Gastrocnemius medialis (tissue), 4 donors: ENCODE results near the gene EHD4. TPM values are rescaled to one million over a fixed set of nuclear protein-coding genes. Genes with fewer than 3 reads are reported as not detected.
A peak's percentile ranks its signal among the peaks of the same experiment; 100 is the strongest.

Experiments
- ATAC-seq, 2 donors: fragments of 150-250 bp; one replicate each; pipeline ENCODE4 v1.9.1; 2016
- DNase-seq, 2 donors: peaks; one replicate each; pipeline ENCODE4 v3.0.0-alpha.2; 2019
- H3K27ac ChIP-seq, 4 donors: fragments of 200-600 bp; sonication (generic); 1 replicate in 1 of 4; 2 replicates in 3 of 4; pipeline ENCODE4 v1.5.1; 2016 to 2018; ENCODE audit warnings: mild to moderate bottlenecking in 2 of 4, moderate library complexity in 1 of 4
- H3K27me3 ChIP-seq, 3 donors: fragments of 200-600 bp; sonication (generic) in 2 of 3; 1 replicate in 1 of 3; 2 replicates in 2 of 3; pipeline versions ENCODE4 v1.5.1 to v1.6.0; 2016 to 2019; ENCODE audit warnings: mild to moderate bottlenecking in 1 of 3, moderate library complexity in 1 of 3
- H3K36me3 ChIP-seq, 2 donors: fragments of 200-600 bp; sonication (generic) in 1 of 2; one replicate each; pipeline ENCODE4 v1.5.1; 2017 to 2018
- H3K4me1 ChIP-seq, 2 donors: fragments of 200-600 bp; sonication (generic) in 1 of 2; one replicate each; pipeline ENCODE4 v1.5.1; 2016 to 2017; ENCODE audit warnings: mild to moderate bottlenecking in 2 of 2
- H3K4me3 ChIP-seq, 4 donors: fragments of 200-600 bp; sonication (generic) in 3 of 4; 1 replicate in 1 of 4; 2 replicates in 3 of 4; pipeline ENCODE4 v1.5.1; 2016 to 2019; ENCODE audit warnings: mild to moderate bottlenecking in 2 of 4
- H3K9me3 ChIP-seq, 3 donors: fragments of 200-600 bp; sonication (generic) in 2 of 3; 1 replicate in 1 of 3; 2 replicates in 2 of 3; pipeline ENCODE4 v1.5.1; 2016 to 2019
- POLR2A ChIP-seq, 2 donors: fragments of 450-650 bp; IDR thresholded peaks; one replicate each; pipeline ENCODE4 v1.6.1; 2017; ENCODE audit warnings: antibody characterized with exemption in 2 of 2, mild to moderate bottlenecking in 2 of 2, moderate library complexity in 2 of 2
- in situ Hi-C, 4 donors: fragments of 200-750 bp; cut with MboI; loops; one replicate each; pipeline versions ENCODE4 v1.15.0 to v1.8.0; 2017; ENCODE audit warnings: low sequenced_read_pairs in 4 of 4
- intact Hi-C: fragments of 100-400 bp; cut with DNase I; formaldehyde crosslinking; loops from one replicate; pipeline ENCODE4 v1.15.1; 2023; ENCODE audit warnings: low total_unique reads
- total RNA-seq, 4 donors: library from RNA; depleted of rRNA; stranded (reverse); fragments of >200 nt; gene quantifications; one replicate each; pipeline versions ENCODE4 v1.1.0 to v1.2.3, GENCODE V29; 2016
- TF ChIP-seq, protein P1 (sequence below), 5 experiments: fragments of 450-650 bp in 3 of 5; fragments of 200-600 bp in 2 of 5; sonication (generic) in 2 of 5; IDR thresholded peaks in 4 of 5; conservative IDR thresholded peaks in 1 of 5; 1 replicate in 4 of 5; 2 replicates in 1 of 5; pipeline ENCODE4 v1.5.1; 2016 to 2019; ENCODE audit warnings: antibody characterized with exemption in 5 of 5, mild to moderate bottlenecking in 3 of 5, moderate library complexity in 3 of 5

Gene EHD4
- total RNA-seq, 4 donors from 2014 or later: 3.8 to 7.1 (median 4.3) TPM

DNA sequence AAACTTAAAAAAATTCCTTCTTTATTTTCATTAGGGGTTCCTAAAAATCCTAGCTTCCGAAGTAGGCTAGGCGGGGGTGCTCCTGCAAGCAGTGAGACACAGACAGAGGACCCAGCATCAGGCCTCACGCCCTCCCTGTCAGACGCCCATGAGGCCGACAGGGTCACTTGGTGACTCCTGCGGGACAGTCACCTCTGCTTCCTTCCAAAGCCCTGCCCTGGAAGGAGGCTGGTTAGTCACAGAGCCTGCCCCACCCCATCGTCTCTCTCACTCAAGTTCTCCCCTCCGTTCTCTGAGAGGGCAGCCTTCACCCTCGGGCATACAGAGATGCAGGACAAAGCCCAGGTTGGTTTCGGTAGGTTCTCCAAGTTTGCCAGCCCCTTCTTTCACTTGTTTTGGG lies 38.6 kb downstream of the EHD4 start:
- H3K27me3 ChIP-seq: no peaks in the 10 kb centered on the region
- TF ChIP-seq POLR2A (IDR thresholded peaks at IDR 0.05): no peak
- TF ChIP-seq, protein P1, sequence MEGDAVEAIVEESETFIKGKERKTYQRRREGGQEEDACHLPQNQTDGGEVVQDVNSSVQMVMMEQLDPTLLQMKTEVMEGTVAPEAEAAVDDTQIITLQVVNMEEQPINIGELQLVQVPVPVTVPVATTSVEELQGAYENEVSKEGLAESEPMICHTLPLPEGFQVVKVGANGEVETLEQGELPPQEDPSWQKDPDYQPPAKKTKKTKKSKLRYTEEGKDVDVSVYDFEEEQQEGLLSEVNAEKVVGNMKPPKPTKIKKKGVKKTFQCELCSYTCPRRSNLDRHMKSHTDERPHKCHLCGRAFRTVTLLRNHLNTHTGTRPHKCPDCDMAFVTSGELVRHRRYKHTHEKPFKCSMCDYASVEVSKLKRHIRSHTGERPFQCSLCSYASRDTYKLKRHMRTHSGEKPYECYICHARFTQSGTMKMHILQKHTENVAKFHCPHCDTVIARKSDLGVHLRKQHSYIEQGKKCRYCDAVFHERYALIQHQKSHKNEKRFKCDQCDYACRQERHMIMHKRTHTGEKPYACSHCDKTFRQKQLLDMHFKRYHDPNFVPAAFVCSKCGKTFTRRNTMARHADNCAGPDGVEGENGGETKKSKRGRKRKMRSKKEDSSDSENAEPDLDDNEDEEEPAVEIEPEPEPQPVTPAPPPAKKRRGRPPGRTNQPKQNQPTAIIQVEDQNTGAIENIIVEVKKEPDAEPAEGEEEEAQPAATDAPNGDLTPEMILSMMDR (IDR thresholded peaks at IDR 0.05 in 4 of 5, conservative IDR thresholded peaks at IDR 0.05 in 1 of 5): no peak
- H3K9me3 ChIP-seq: no peaks in the 10 kb centered on the region
- H3K36me3 ChIP-seq: no peaks in the 10 kb centered on the region
- peaks cover 20 to 51% of the 10 kb centered on the region in 2 donors for H3K4me1 ChIP-seq
- no peak for ATAC-seq
- DNase-seq: no peak
- in situ Hi-C loops (no loop called here), intact Hi-C loops (no loop called here)
- no peak overlapping the region for H3K4me3 ChIP-seq
- peak overlapping the region; percentile 43 to 69 (median 66) for H3K27ac ChIP-seq

DNA sequence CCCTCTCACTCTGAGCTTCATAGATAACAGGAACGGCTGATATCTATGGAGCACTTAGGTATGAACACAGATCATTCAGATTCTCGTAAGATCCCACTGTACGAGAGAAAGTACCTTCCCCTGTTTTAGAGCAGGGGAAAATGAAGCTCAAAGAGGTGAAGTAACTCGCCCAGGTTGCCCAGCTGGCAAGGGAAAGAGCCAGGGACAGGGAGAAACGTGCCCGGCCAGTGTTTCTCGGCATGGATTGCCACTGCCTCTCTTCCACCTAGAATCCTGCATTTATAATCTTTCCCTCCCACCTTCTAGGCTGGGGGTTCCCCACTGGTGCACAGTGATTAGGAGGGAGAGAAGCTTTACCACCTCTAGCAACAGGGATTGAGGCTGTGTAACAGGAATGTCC lies 39.0 kb downstream of the EHD4 start:
- TF ChIP-seq POLR2A (IDR thresholded peaks at IDR 0.05): no peak
- in situ Hi-C loops (no loop called here), intact Hi-C loops (no loop called here)
- H3K4me1 ChIP-seq: peaks cover 24 to 53% of the 10 kb centered on the region in 2 donors
- no peaks in the 10 kb centered on the region for H3K27me3 ChIP-seq
- H3K27ac ChIP-seq: peak overlapping the region in 3 of 4 donors; percentile 62 to 69 (median 69)
- no peaks in the 10 kb centered on the region for H3K9me3 ChIP-seq
- no peaks in the 10 kb centered on the region for H3K36me3 ChIP-seq
- ATAC-seq: no peak
- H3K4me3 ChIP-seq: no peak overlapping the region
- DNase-seq: no peak

DNA sequence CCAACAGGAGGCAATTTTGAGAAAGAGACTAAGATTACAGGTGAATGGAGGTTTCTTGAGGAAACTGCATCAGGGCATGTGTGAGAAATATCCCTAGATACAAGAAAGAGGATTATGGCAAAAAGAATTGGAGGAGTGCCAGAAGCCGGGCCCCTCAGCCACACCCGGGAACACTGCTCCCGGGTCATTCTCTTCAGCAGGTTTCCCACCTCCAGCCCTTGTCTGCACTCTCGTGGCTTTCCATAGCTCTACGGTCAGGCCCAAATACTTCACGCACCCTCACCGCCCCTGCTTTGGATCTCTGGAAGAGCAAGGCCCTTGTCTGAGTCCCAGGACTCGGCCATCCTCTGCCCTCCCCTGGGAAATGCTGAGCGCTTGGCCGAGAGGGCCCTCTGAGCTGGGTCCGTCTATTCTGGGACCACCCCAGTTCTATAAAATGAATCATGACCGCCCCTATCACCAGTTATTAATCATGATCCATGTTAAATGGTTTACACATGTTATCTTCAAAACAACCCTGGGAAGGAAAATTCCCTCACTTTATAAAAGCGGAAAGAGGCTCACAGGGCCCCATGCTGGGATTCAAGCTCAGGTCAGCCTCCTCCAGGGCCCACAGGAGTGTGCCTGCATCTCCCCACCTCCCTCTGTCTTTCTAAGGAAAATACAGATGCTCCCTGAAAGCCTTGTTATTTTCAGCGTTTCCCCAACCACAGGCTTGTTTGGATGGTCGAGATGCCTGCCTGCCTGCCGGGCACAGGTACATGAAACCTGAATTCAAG lies 39.7 kb downstream of the EHD4 start:
- H3K4me3 ChIP-seq: no peak overlapping the region
- H3K27me3 ChIP-seq: no peaks in the 10 kb centered on the region
- no peak for TF ChIP-seq POLR2A (IDR thresholded peaks at IDR 0.05)
- TF ChIP-seq, protein P1 (IDR thresholded peaks at IDR 0.05 in 4 of 5, conservative IDR thresholded peaks at IDR 0.05 in 1 of 5): no peak
- ATAC-seq (no peak), DNase-seq (no peak)
- intact Hi-C loops: no loop called here
- H3K9me3 ChIP-seq: no peaks in the 10 kb centered on the region
- in situ Hi-C loops: no loop called here
- peaks cover 24 to 53% of the 10 kb centered on the region in 2 donors for H3K4me1 ChIP-seq
- no peaks in the 10 kb centered on the region for H3K36me3 ChIP-seq
- H3K27ac ChIP-seq: peak overlapping the region in 3 of 4 donors; percentile 62 to 69 (median 69)

DNA sequence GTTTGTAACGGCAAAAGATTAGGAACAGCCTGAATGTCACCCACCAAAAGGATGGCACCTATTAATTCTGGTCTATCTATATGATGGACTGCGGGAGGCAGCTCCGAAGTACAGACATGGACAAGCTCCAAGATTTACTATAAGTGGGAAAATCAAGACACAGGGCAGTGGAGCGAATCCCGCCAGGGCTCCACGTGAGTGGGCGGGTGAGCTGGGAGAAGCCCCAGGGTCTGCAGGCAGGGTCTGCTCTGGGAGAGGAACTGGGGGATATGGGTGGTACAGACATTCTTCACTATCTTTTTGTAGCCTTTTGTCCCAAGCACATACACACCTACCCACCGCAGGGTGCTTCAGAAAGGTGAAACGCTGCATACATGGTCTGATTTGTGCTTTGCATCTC lies 40.3 kb downstream of the EHD4 start:
- peak overlapping the region in 1 of 4 donors; percentile 69 for H3K27ac ChIP-seq
- no peak for ATAC-seq

DNA sequence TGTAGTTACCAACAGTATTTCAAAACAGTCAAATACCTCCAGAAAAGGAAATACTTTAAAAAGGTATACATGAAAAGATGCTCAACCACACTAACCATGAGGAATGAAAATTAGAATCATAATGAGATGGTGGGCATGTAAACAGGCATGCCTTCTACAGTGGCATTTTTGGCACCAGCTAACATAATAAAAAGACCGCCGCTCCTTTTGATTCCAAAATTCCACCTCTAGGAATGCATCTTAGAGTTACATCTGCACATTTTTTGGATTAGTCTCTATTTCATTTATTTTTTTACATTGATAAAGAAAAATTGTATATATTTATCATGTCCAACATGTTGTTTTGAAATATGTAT lies 41.5 kb downstream of the EHD4 start:
- DNase-seq: no peak
- TF ChIP-seq, protein P1 (IDR thresholded peaks at IDR 0.05 in 4 of 5, conservative IDR thresholded peaks at IDR 0.05 in 1 of 5): no peak
- TF ChIP-seq POLR2A (IDR thresholded peaks at IDR 0.05): no peak
- Histone ChIP-seq H3K27ac (peak overlapping the region in 3 of 4 donors; percentile 26 to 70 (median 62)), H3K4me1 (peaks cover 29 to 68% of the 10 kb centered on the region in 2 donors), H3K9me3 (no peaks in the 10 kb centered on the region), H3K36me3 (no peaks in the 10 kb centered on the region), H3K4me3 (no peak overlapping the region), H3K27me3 (no peaks in the 10 kb centered on the region)
- ATAC-seq: no peak
- in situ Hi-C loops (no loop called here), intact Hi-C loops (loop anchor here (2.0 kb wide), 1 partner anchor 40 kb away; no protein-coding TSS in a partner anchor)

More for the DNA sequence above, 40.3 kb downstream of the EHD4 start:
- Histone ChIP-seq H3K4me1 (peaks cover 24 to 56% of the 10 kb centered on the region in 2 donors), H3K27me3 (no peaks in the 10 kb centered on the region), H3K9me3 (no peaks in the 10 kb centered on the region), H3K4me3 (no peak overlapping the region), H3K36me3 (no peaks in the 10 kb centered on the region)
- intact Hi-C loops (no loop called here), in situ Hi-C loops (no loop called here)
- DNase-seq: no peak
- no peak for TF ChIP-seq POLR2A (IDR thresholded peaks at IDR 0.05)
- TF ChIP-seq, protein P1 (IDR thresholded peaks at IDR 0.05 in 4 of 5, conservative IDR thresholded peaks at IDR 0.05 in 1 of 5): no peak
